T-cell (primary cell): ENCODE measurements around the gene UCMA. TPM values are rescaled to one million over a fixed set of nuclear protein-coding genes. Genes with fewer than 3 reads are reported as not detected.
"Not testable (repeated sequence)": the region's sequence is repeated elsewhere in the genome, so short reads cannot be mapped to it uniquely, and the experiment has no call there.

Source experiments
- ATAC-seq, 4 experiments: fragments of 200-7000 bp in 3 of 4; fragments of 150-1000 bp in 1 of 4; cut with Tn5 transposase; replicated peaks in 1 of 4; 1 replicate in 3 of 4; 2 replicates in 1 of 4; pipeline ENCODE4 v1.10.0; 2021; ENCODE audit warnings: moderate library complexity in 3 of 4, mild to moderate bottlenecking in 2 of 4, moderate number of reproducible peaks in 1 of 4
- CTCF ChIA-PET, 2 donors: fragments of 300-600 bp; sonication (Branson Sonifier 250); formaldehyde crosslinking; loops; one replicate each; lab custom pipeline; 2022; ENCODE audit warnings: antibody characterized with exemption in 2 of 2; lab: Charles Lee
- POLR2A ChIA-PET, 2 donors: fragments of 300-600 bp; sonication (Branson Sonifier 250); formaldehyde crosslinking; loops; one replicate each; lab custom pipeline; 2022; ENCODE audit warnings: antibody characterized with exemption in 2 of 2; lab: Charles Lee
- DNase-seq, 35 experiments: peaks; one replicate each; pipeline versions ENCODE4 v3.0.0 to v3.0.0-alpha.2; 2013 to 2023
- H3K27ac ChIP-seq: one replicate; pipeline ENCODE4 v1.5.1; 2013; ENCODE audit warnings: low read length
- H3K27me3 ChIP-seq, 2 experiments: replicated peaks in 1 of 2; 1 replicate in 1 of 2; 2 replicates in 1 of 2; pipeline versions ENCODE4 v1.6.1 to v1.7.0; 2013; ENCODE audit warnings: low read length in 1 of 2, mixed read lengths in 1 of 2; ENCODE audit not compliant: control insufficient read depth in 2 of 2, insufficient read depth in 2 of 2; ENCODE audit errors: extremely low read depth in 1 of 2
- H3K36me3 ChIP-seq, 2 donors: 1 replicate in 1 of 2; 2 replicates in 1 of 2; pipeline versions ENCODE4 v1.6.1 to v1.7.0; 2013; ENCODE audit warnings: low read length in 1 of 2; ENCODE audit not compliant: control insufficient read depth in 2 of 2, insufficient read depth in 1 of 2; ENCODE audit errors: extremely low read depth in 1 of 2
- H3K4me1 ChIP-seq, 2 experiments: 1 replicate in 1 of 2; 2 replicates in 1 of 2; pipeline versions ENCODE4 v1.6.1 to v1.7.0; 2013; ENCODE audit warnings: low read length in 2 of 2, mixed read lengths in 1 of 2; ENCODE audit not compliant: insufficient read depth in 2 of 2, control insufficient read depth in 1 of 2; ENCODE audit errors: extremely low read depth in 1 of 2
- H3K4me3 ChIP-seq, 2 donors: 1 replicate in 1 of 2; 2 replicates in 1 of 2; pipeline versions ENCODE4 v1.5.1 to v1.7.0; 2013; ENCODE audit warnings: mild to moderate bottlenecking in 2 of 2, low read length in 1 of 2, moderate library complexity in 1 of 2; ENCODE audit not compliant: control insufficient read depth in 1 of 2; ENCODE audit errors: extremely low read depth in 1 of 2
- H3K9me3 ChIP-seq: 2 replicates; pipeline ENCODE4 v1.7.0; 2013
- H3K27ac Mint-ChIP-seq, 2 donors: one replicate each; pipeline ENCODE4 v1.8.0; 2020 to 2021; ENCODE audit warnings: mild to moderate bottlenecking in 2 of 2, mixed read lengths in 2 of 2
- H3K27me3 Mint-ChIP-seq, 2 donors: one replicate each; pipeline ENCODE4 v1.8.0; 2021 to 2022; ENCODE audit warnings: mixed read lengths in 2 of 2
- H3K36me3 Mint-ChIP-seq: one replicate; pipeline ENCODE4 v1.8.0; 2021; ENCODE audit warnings: mixed read lengths
- H3K4me1 Mint-ChIP-seq, 3 donors: one replicate each; pipeline ENCODE4 v1.8.0; 2020 to 2022; ENCODE audit warnings: mixed read lengths in 3 of 3, mild to moderate bottlenecking in 1 of 3
- H3K4me3 Mint-ChIP-seq, 3 donors: one replicate each; pipeline ENCODE4 v1.8.0; 2020 to 2022; ENCODE audit warnings: mild to moderate bottlenecking in 3 of 3, mixed read lengths in 3 of 3, moderate library complexity in 3 of 3
- H3K9me3 Mint-ChIP-seq, 3 donors: one replicate each; pipeline ENCODE4 v1.8.0; 2020 to 2022; ENCODE audit warnings: mixed read lengths in 3 of 3
- WGBS: methylation state at CpG from one replicate; pipeline ENCODE4 v1.1.5; 2013; ENCODE audit warnings: missing lambda C conversion rate; ENCODE audit not compliant: insufficient coverage; 5-methylcytosine and 5-hydroxymethylcytosine counted together
- total RNA-seq, 35 experiments: library from RNA in 6 of 35; stranded (reverse) in 6 of 35; fragments of 120-200 nt in 1 of 35; gene quantifications; one replicate each; pipeline versions ENCODE4 v1.2.1 to v1.2.4 and lab custom pipeline; 2013 to 2026

Gene UCMA
- total RNA-seq: not detected
- total RNA-seq (2013): not detected
- total RNA-seq (lab: John Stamatoyannopoulos, UW): 0 reads per million in 29 experiments

- H3K27me3 ChIP-seq: peaks cover 0 to 4% of the 10 kb centered on the region in 2 experiments
- 77% methylated on average over 9 of the region's 10 CpGs for WGBS
- no peaks in the 10 kb centered on the region for H3K9me3 Mint-ChIP-seq
- POLR2A ChIA-PET: no interaction called here
- no peak within 1 kb of the TSS for H3K27ac ChIP-seq
- ATAC-seq: no peak
- H3K27me3 Mint-ChIP-seq: no peaks in the 10 kb centered on the region
- H3K9me3 ChIP-seq: no peaks in the 10 kb centered on the region
- no peak within 1 kb of the TSS for H3K4me3 Mint-ChIP-seq
- no peaks in the 10 kb centered on the region for H3K4me1 ChIP-seq
- H3K27ac Mint-ChIP-seq: no peak within 1 kb of the TSS
- CTCF ChIA-PET: no interaction called here
- no peaks in the 10 kb centered on the region for H3K4me1 Mint-ChIP-seq
- H3K36me3 ChIP-seq: no peaks in the 10 kb centered on the region
- no peak for DNase-seq
- no peak within 1 kb of the TSS for H3K4me3 ChIP-seq
- H3K36me3 Mint-ChIP-seq: no peaks in the 10 kb centered on the region
These were observed at the start of gene UCMA for GRCh38 chr10:13234172-13234571. UCMA (minus strand) TSS chr10:13234374; CDS start chr10:13234258, 116 bp downstream.

GRCh38 chr10:13282348-13282747 lies 48.2 kb upstream of the UCMA start:
- not testable (repeated sequence) for H3K4me1 Mint-ChIP-seq, DNase-seq, H3K4me3 Mint-ChIP-seq, ATAC-seq, H3K27me3 ChIP-seq, H3K27ac Mint-ChIP-seq, H3K27ac ChIP-seq, H3K27me3 Mint-ChIP-seq, H3K4me3 ChIP-seq, H3K36me3 ChIP-seq, H3K9me3 ChIP-seq, H3K9me3 Mint-ChIP-seq, H3K4me1 ChIP-seq
- 100% methylated on average over 4 of the region's 6 CpGs for WGBS
- H3K36me3 Mint-ChIP-seq: peaks cover 23% of the 10 kb centered on the region
- CTCF ChIA-PET: interaction anchor here in 1 of 2 donors (0.7 kb wide), 1 partner anchor 19 kb away, joined by 4 read pairs; no protein-coding TSS in a partner anchor
- POLR2A ChIA-PET: interaction anchor here in 1 of 2 donors (0.6 kb wide), 1 partner anchor 36 kb away, joined by 3 read pairs; no protein-coding TSS in a partner anchor

- ATAC-seq (no peak), DNase-seq (no peak)
- no peak overlapping the region for H3K27ac Mint-ChIP-seq
- no peaks in the 10 kb centered on the region for H3K27me3 ChIP-seq
- POLR2A ChIA-PET: interaction anchor here in 1 of 2 donors (0.6 kb wide), 1 partner anchor 12 kb away, joined by 10 read pairs; no protein-coding TSS in a partner anchor
- no peak overlapping the region for H3K4me3 Mint-ChIP-seq
- H3K4me1 ChIP-seq: no peaks in the 10 kb centered on the region
- H3K9me3 ChIP-seq: no peaks in the 10 kb centered on the region
- peaks cover under 1 to 1% (median 1%) of the 10 kb centered on the region in 3 donors for H3K4me1 Mint-ChIP-seq
- H3K4me3 ChIP-seq: no peak overlapping the region
- WGBS: 100% methylated on average over 1 of the region's 4 CpGs
- CTCF ChIA-PET: interaction anchor here in 1 of 2 donors (0.7 kb wide), 1 partner anchor 9 kb away, joined by 6 read pairs; no protein-coding TSS in a partner anchor
- H3K36me3 Mint-ChIP-seq: peaks cover 12% of the 10 kb centered on the region
- no peaks in the 10 kb centered on the region for H3K9me3 Mint-ChIP-seq
- no peak overlapping the region for H3K27ac ChIP-seq
- H3K36me3 ChIP-seq: peaks cover 2 to 3% of the 10 kb centered on the region in 2 donors
- H3K27me3 Mint-ChIP-seq: no peaks in the 10 kb centered on the region
These were observed 42.7 kb upstream of the UCMA start for GRCh38 chr10:13276749-13277365.

GRCh38 chr10:13276146-13276545 lies 42.0 kb upstream of the UCMA start:
- CTCF ChIA-PET, ATAC-seq: not testable (repeated sequence)

GRCh38 chr10:13272164-13272571 lies 38.0 kb upstream of the UCMA start:
- H3K9me3 Mint-ChIP-seq: no peaks in the 10 kb centered on the region
- no peaks in the 10 kb centered on the region for H3K27me3 ChIP-seq
- H3K27ac Mint-ChIP-seq: peak overlapping the region in 1 of 2 donors; percentile 62
- DNase-seq (peak in 1 of 35 experiments; percentile 2), ATAC-seq (peak in 1 of 4 experiments; percentile 4)
- H3K36me3 ChIP-seq: no peaks in the 10 kb centered on the region
- H3K27me3 Mint-ChIP-seq: no peaks in the 10 kb centered on the region
- H3K27ac ChIP-seq: no peak overlapping the region
- H3K4me1 ChIP-seq: peaks cover 0 to 6% of the 10 kb centered on the region in 2 experiments
- no peak overlapping the region for H3K4me3 ChIP-seq
- no peak overlapping the region for H3K4me3 Mint-ChIP-seq
- ChIA-PET POLR2A (interaction anchor here in 1 of 2 donors (0.9 kb wide), 1 partner anchor 30 kb away, joined by 3 read pairs; no protein-coding TSS in a partner anchor), CTCF (interaction anchor here (0.8 to 1.3 kb wide), 3 partner anchors 30 to 79 kb away, joined by 3 to 5 read pairs (median 4); no protein-coding TSS in a partner anchor)
- H3K9me3 ChIP-seq: no peaks in the 10 kb centered on the region
- H3K36me3 Mint-ChIP-seq: no peaks in the 10 kb centered on the region
- 80% methylated on average over 8 of the region's 12 CpGs for WGBS
- H3K4me1 Mint-ChIP-seq: peaks cover 8 to 9% (median 9%) of the 10 kb centered on the region in 3 donors

More at GRCh38 chr10:13276146-13276545, 42.0 kb upstream of the UCMA start:
- not testable (repeated sequence) for H3K27me3 Mint-ChIP-seq, H3K27ac ChIP-seq, H3K4me1 Mint-ChIP-seq, H3K27me3 ChIP-seq, H3K36me3 ChIP-seq, H3K9me3 ChIP-seq, H3K27ac Mint-ChIP-seq, H3K4me3 ChIP-seq, H3K4me1 ChIP-seq, DNase-seq, H3K9me3 Mint-ChIP-seq, H3K4me3 Mint-ChIP-seq
- H3K36me3 Mint-ChIP-seq: peaks cover 11% of the 10 kb centered on the region
- POLR2A ChIA-PET: interaction anchor here in 1 of 2 donors (0.7 kb wide), 1 partner anchor 250 kb away, joined by 5 read pairs; no protein-coding TSS in a partner anchor
- 100% methylated on average over 1 of the region's 11 CpGs for WGBS

GRCh38 chr10:13271552-13272163 lies 37.5 kb upstream of the UCMA start:
- Mint-ChIP-seq H3K27ac (peak overlapping the region in 1 of 2 donors; percentile 62), H3K27me3 (no peaks in the 10 kb centered on the region), H3K4me3 (no peak overlapping the region), H3K36me3 (no peaks in the 10 kb centered on the region), H3K4me1 (peaks cover 8 to 9% (median 9%) of the 10 kb centered on the region in 3 donors), H3K9me3 (no peaks in the 10 kb centered on the region)
- no peaks in the 10 kb centered on the region for H3K27me3 ChIP-seq
- H3K9me3 ChIP-seq: no peaks in the 10 kb centered on the region
- H3K36me3 ChIP-seq: no peaks in the 10 kb centered on the region
- WGBS: 62% methylated on average over 5 of the region's 14 CpGs
- ChIA-PET CTCF (interaction anchor here (0.8 to 1.3 kb wide), 3 partner anchors 30 to 80 kb away, joined by 3 to 5 read pairs (median 4); no protein-coding TSS in a partner anchor), POLR2A (interaction anchor here in 1 of 2 donors (0.9 kb wide), 1 partner anchor 30 kb away, joined by 3 read pairs; no protein-coding TSS in a partner anchor)
- DNase-seq (peak; percentile 7 to 66 (median 50)), ATAC-seq (peak; percentile 57 to 82 (median 69))
- H3K4me3 ChIP-seq: no peak overlapping the region
- no peak overlapping the region for H3K27ac ChIP-seq
- H3K4me1 ChIP-seq: peaks cover 0 to 6% of the 10 kb centered on the region in 2 experiments
